ENCODE measurements around the gene PHLPP2.

The PHLPP2 gene

DNA sequence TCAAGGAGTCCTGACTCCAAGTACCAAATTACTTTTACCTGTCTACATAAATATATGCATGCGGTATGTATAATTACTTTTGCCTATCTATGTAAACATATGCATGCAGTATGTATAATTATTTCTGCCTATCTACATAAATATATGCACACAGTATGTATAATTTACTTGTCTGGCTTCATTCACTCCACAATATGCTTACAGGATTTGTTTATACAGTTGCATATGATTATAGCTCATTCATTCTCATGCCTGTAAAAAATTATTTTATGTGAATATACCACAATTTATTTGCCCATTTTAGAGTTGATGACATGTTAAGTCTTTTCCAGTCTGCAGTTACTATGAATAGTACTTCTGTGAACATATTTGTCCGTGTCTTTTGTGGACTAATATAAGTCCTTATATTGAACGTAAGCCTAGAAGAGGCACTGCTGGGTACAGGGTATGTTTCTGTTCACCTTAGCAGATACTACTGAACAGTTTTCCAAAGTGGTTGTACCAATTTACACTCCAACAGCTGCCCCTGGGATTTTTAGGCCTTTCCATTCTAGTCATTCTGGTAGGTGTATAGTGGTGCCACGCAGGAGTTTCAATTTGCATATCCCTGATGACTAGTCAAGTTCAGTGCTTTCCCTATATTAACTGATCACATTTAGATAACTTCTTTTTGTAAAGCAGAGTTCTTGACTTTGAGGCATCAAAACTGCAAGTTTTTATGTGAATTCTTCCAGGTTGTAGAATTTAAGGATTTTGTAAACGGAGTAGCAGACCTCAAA, 51.5 kb downstream of the PHLPP2 start:
- no peak for FAIRE-seq
- DNase-seq (ENCODE audit: extremely low spot score, insufficient read length, low read depth), result no peak

DNA sequence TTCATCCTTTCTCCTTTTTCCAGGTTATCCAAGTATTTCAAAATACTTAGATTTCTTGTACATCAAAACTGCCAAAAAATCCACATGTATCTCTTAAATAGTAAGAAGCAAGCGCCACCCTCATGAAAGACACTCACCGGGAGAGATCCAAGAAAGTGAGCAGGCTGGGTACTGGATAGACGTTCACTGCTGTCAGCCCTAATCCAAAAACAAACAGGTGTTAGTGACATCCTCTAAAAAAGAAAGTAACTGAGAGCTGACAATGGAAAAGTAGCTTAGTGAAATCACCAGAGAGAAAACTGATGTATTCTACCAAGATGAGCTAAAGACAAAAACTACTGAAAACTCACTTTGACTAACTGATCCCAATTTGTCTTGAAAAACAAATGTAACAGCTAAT, 52.4 kb downstream of the PHLPP2 start:
- DNase-seq (ENCODE audit: extremely low spot score, insufficient read length, low read depth), result no peak

DNA sequence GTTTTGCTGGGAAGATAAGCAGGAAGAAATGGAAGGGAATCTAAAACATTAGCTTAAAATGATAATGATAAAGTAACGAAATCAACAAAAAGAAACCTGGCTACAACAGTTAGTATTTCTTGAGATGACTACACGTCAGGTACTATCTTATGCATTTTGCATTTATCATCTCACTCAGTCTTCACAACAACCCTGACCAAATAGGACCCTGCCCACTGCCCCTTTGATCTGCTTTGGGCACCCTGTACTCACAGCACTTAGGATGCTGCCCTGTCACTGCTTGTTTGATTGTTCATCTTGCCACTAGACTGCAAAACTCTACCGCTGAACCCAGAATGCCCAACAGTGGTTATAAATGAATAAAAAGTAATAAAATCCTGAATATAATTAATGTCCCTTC, 53.3 kb downstream of the PHLPP2 start:
- FAIRE-seq, result no peak
- DNase-seq (ENCODE audit: extremely low spot score, insufficient read length, low read depth), result no peak

More for the DNA sequence above, 52.4 kb downstream of the PHLPP2 start:
- FAIRE-seq, result no peak

DNA sequence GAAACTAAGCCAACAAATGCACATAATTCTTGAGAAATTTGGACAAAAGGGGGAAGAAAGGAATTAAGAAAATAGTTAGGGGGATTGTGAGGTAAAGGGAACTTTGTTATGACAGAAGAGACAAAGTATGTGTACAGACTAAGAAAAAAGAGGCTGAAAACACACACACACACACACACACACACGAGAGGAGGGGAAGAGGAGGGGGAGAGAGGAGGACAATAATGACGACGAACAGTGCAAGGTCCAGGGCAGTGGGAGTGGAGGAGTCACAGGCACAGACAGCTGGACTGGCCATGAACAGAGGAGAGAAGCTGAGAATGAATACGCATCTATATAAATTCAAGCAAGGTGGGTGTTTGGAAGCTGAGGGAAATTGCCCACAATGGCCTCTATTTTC, 54.0 kb downstream of the PHLPP2 start:
- no peak for FAIRE-seq
- DNase-seq (ENCODE audit: extremely low spot score, insufficient read length, low read depth), result no peak

DNA sequence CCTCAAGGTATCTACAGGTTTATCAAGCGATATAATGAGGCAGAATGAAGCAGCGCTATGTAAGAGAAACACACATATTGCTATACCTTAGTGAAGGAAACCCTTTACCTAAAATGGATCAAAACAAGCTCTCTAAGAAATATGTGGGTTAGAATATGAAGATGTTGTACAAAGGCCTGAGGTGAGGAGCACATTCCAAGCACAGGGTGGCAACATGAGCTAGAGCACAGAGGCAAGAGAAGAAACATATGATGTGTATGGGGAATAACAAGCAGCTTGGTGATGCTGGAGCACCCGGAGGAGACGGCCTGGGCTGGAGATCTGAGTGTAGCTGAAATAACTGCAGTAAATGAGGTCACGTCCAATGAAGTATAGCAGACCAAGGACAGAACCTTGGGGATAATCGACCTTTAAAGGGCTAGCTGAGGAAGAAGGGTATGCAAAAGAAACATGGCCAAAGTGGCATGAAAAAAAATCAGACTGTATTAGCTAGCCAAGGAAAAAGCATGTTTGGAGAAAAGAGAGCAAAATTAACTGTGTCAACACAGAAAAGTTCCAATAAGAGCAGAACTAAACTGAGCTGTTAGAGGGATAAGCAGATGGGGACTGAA, 54.5 kb downstream of the PHLPP2 start:
- FAIRE-seq (no peak), DNase-seq (ENCODE audit: extremely low spot score, insufficient read length, low read depth) (no peak)

DNA sequence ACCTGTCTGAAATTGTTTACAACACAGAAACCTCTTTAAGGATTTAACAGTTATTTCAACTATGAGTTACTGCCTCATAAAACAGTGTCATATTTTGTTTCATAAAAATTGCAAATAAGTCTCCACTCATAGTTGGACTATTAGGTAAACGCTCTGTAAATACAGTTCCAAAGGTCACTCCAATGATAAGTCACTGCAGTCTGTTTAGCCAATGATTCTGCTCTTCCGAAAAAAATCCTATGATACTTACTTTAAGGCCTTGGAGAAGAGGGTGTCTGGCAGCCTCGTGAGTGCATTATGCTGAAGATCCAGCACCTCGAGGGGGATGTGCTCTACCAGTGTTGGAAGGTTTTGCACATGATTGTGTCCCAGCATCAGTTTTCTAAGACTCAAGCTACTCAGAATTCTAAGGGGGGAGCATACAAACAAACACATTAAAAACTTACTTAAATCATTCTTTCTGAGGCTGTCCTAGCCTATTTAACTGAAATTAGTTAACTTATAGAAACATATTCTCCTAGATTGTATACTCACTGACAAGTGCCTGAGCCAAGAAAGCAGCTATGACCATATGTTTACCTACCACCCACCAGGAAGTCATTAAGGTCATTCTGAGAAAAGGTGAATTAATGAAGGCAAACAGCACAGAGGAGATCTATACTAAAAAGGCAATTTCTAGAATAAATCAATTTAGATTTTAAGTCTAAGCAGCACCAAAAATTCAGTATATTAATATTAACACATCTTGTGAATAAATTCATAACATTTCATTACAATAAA, 57.4 kb downstream of the PHLPP2 start:
- DNase-seq (ENCODE audit: extremely low spot score, insufficient read length, low read depth) (no peak), FAIRE-seq (no peak)

DNA sequence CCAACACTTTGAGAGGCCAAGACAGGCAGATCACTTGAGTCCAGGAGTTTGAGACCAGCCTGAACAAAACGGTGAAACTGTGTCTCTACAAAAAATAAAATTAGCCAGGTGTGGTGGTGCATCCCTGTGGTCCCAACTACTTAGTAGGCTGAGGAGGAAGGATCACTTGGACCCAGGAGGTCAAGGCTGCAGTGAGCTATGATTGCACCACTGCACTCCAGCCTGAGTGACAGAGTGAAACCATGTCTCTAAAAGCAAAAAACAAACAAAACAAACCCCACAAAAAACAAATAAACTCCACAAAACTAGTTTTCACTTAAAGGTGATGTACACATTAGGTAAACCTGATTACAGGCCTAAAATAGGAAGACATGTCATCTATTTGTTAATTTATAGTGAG, 58.2 kb downstream of the PHLPP2 start:
- no peak for DNase-seq (ENCODE audit: extremely low spot score, insufficient read length, low read depth)
- no peak for FAIRE-seq

DNA sequence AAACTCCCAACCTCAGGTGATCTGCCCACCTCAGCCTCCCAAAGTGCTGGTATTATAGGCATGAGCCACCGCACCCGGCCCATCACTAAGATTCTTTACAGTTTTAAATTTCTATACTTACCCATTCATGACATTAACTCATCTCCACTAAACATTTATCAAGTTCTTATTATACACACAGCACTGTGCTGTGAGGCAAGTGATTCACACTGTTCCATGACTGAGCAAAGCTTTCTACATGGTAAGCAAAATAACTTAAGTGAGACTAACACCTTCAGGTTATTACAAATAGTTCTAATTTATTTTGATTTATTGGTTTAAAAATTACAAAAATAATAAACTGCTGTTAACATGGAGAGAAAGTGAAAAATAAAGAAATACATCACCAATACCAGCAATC, 65.0 kb downstream of the PHLPP2 start:
- FAIRE-seq (peak; percentile 9), DNase-seq (ENCODE audit: extremely low spot score, insufficient read length, low read depth) (no peak)

DNA sequence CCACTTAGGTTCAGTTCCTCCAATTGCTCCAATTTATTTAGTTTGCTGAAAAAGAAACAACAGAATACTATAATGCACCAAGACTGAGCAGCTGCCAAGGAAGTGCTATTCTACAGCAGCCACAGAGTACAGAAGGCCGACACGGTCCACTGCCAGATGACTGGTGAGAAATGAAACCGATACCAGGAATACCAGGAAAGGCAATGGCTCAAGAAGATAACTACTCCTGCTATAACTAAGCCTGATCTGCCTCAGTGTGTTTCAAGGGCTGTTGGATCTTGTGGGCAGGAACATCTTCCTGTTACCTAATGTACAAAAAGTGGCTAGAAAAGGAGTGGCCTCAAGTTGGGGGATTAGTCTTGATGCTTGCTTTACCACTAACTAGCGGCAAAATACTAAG, 65.7 kb downstream of the PHLPP2 start:
- FAIRE-seq (peak; percentile 69), DNase-seq (ENCODE audit: extremely low spot score, insufficient read length, low read depth) (peak; percentile 2)

DNA sequence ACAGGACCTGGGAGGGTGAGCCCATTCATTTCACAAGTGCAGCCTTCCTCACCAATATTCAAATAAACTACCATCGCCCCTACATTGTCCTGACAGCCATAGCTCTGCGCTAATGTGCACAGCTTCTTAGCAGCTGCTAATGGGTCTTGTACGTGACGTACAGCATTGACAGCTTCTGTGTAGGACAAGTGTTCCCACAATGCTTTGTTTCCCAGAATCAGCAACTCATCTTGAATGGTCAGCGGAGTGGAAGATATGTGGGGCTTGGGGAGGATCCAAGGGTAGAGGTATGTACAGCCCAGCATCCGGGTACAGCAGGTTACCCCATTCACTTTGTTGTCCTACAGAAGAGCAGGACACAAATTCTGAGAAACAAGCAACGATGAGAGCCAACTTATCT, 74.8 kb downstream of the PHLPP2 start:
- DNase-seq (ENCODE audit: extremely low spot score, insufficient read length, low read depth) (no peak), FAIRE-seq (no peak)

DNA sequence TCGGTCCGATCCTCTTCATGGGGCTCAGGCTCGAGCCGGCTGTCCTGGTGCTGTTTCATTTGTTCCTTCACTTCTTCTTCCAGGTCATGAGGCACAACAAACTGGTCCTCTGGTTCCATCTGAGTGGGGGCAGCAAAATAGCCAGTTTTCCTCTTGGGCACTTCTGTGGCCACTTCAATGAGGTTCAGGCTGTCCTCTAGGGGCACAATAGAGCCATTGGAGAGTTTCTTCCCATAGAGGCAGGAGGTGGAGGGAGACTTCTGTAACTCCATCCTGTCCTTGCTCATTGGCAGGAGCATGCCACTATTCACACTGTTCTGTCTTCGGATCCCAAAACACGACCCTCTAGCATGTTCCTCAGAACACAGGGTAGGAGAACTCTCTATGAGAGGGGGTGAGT, 75.6 kb downstream of the PHLPP2 start:
- DNase-seq (ENCODE audit: extremely low spot score, insufficient read length, low read depth), result no peak
- no peak for FAIRE-seq

DNA sequence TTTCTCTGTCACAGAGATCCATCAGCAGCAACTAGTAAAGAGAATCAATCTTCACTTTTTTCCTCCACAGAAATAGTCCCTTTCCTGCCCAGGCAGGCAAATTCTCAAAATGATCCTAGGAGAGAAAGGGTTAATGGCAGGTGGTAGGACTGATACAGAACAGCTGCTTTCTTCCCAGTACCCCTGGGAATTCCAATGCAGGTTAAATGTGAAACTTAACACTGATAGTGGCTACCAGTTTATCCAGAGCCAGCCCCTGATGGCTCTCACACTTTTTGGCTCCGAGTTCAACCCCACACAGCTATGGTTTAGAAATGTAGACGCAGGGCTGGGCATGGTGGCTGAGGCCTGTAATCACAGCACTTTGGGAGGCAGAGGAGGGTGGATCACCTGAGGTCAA, 76.3 kb downstream of the PHLPP2 start:
- no peak for DNase-seq (ENCODE audit: extremely low spot score, insufficient read length, low read depth)
- no peak for FAIRE-seq

DNA sequence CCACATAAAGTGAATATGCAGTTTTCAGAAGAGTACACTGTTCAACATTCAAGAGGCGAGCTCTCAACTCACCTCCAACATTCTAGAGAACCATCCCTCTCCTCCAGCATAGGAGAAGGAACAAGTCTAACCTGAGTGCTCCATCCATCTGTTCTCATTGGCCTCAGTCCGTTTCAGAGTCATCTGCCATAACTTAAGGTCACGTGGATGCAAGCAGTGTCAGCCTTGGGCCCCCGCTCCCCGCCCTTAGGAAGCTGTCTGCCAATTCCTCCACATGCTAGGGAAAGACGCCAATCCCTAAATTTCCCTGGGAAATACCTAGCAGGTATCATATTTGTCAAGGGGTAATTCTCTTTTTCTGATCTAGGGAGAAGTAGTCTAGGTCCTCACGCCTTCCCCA, 77.1 kb downstream of the PHLPP2 start:
- DNase-seq (ENCODE audit: extremely low spot score, insufficient read length, low read depth) (no peak), FAIRE-seq (no peak)

DNA sequence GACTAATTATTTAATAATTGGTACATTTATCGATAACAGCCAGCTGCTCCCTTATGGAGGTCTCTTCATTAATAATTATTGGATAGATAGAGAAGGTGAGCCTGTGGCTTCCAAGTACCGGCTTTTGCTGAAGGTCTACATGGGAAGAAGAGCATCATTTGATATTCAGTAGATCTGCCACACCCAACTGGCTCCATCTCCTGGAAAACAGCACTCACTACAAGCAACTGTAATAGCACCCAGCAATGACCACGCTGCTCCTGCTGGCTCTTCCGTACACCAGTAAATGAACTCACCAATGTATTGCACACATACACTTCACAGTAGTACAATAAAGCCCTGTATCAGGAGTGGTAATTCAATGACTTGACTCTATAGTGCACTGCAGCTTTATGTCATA, 79.1 kb downstream of the PHLPP2 start:
- peak; percentile 5 for FAIRE-seq

DNA sequence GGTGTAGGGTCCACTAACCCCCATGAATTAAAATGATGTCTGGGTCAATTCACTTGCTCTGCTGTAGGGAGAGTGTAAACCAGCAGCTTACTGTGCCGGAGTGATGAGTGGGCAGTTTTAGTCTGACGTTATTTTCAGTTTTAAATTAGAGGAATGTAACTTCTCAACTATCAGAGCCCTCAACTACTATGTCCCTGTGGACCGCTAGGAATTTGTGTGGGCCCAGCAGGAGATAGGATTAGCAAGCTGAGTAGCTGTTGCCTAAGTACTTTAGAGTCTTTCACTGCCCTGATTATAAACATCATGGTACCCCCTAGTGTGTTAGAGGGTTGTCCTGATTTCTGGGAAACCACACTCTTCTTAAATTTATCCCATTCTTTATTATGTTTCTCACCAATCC, 87.1 kb downstream of the PHLPP2 start:
- FAIRE-seq, result no peak

More for the DNA sequence above, 79.1 kb downstream of the PHLPP2 start:
- no peak for DNase-seq (ENCODE audit: extremely low spot score, insufficient read length, low read depth)

DNA sequence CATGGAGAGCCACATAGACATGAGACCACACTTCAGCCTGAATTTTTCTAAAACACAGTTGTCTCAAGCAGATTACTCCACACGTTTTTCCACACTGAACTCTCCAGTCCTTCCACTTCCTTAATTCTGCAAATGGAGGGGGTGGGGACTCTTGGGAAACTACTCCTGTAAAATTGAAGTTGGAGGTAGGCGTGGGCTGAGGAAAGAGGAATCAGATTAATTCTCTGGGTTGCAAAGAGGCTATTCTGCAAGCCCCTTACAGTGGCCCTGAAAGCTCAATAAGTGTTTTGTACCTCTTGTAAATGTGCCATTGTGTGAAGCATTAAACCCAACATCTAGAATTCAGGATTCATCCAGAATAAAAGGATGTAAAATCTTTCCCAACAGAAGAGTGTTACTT, 88.9 kb downstream of the PHLPP2 start:
- DNase-seq (ENCODE audit: extremely low spot score, insufficient read length, low read depth) (no peak), FAIRE-seq (no peak)

More for the DNA sequence above, 87.1 kb downstream of the PHLPP2 start:
- DNase-seq (ENCODE audit: extremely low spot score, insufficient read length, low read depth), result no peak

DNA sequence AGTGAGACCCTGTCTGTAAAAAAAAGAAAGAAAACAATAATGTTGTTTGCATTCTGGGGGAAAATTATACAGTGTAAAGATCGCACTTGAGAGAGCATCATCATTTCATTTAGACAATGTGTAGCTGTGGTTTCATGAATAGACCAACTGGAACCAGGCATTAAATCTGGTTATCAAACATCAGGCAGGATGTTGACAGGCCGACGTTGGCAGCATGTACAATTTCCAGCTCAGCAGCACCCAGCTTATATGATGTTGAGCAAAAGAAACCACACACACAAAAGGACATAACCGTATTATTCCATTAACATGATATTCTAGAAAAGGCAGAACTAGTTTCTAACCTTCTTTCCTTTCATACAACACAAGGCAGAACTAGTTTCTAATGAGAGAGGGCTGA, 92.7 kb downstream of the PHLPP2 start:
- DNase-seq (ENCODE audit: extremely low spot score, insufficient read length, low read depth), result no peak

DNA sequence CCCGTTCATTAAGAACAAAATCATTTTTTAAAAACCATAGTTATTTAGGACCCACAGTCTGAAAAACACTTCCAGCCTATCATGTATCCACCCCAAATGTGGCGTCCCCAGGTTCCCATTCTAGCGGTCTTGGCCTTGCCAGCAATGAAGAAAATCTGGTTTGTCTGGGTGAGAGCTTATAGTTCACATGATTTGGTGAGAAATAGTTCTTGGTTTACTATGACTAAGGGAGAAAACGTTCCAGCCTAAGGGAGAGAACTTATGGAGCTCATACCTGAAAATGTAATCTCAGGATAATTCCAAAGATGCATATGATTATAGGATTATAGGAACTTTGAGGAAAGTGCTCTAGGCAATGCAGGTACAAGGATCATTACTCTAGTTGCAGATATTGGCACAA, 93.7 kb downstream of the PHLPP2 start:
- no peak for FAIRE-seq

More for the DNA sequence above, 92.7 kb downstream of the PHLPP2 start:
- FAIRE-seq, result no peak

DNA sequence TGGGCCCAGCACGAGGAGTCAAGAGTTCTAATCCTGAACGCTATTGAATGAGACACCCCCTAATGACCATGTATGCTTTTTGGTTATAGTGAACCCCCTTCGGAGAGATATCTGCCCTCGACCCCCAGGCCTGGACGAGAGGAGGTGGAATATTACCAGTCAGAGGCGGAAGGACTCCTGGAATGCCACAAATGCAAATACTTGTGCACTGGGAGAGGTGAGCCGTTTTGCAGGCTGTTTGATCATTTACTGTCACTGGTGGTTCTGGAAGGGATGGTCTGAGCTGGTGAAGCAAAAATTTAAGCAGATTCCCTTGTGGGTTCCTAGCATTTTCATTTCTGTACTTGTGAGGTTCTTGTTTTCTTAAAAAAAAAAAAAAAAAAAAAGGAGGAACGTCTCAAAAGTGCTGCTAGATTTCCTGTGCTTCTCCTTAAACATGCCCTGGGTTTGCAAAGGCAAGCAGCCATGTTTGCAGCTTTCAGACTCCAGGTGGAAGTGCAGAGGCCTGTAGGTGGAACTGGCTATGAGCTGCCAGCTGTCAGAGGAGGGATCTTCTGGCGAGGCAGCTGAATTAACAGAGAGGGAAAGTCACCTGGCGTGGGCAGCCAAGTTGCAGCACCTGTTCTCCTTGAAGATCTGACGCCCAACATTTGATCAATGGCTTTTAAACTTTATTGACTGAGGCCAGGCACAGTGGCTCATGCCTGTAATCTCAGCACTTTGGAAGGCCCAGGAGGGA, 95.1 kb downstream of the PHLPP2 start:
- DNase-seq (ENCODE audit: extremely low spot score, insufficient read length, low read depth) (no peak), FAIRE-seq (no peak)

More for the DNA sequence above, 93.7 kb downstream of the PHLPP2 start:
- DNase-seq (ENCODE audit: extremely low spot score, insufficient read length, low read depth), result no peak

DNA sequence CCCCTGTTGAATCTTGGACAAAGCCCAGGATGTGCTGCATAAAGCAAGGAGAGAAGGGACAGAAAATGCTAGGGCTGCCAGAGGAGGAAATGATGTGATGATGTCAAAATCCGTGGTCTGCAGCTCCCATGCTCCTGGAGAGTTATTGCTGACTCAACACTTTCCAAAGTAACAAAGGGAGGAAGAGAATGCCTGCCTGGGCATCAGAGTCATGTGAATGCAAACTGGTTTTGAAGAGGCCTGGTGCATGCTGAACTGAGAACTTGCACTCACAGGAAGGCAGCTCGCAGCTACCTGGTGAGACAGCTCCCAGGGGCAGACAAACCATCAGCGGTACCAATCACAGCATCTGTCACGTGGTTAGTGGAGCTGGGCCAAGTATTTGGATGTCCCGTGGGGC, 95.7 kb downstream of the PHLPP2 start:
- FAIRE-seq (no peak), DNase-seq (ENCODE audit: extremely low spot score, insufficient read length, low read depth) (no peak)

All from GM18507 (cell line).